ENCODE data around the gene TTYH1.

- TF ChIP-seq, protein P1, sequence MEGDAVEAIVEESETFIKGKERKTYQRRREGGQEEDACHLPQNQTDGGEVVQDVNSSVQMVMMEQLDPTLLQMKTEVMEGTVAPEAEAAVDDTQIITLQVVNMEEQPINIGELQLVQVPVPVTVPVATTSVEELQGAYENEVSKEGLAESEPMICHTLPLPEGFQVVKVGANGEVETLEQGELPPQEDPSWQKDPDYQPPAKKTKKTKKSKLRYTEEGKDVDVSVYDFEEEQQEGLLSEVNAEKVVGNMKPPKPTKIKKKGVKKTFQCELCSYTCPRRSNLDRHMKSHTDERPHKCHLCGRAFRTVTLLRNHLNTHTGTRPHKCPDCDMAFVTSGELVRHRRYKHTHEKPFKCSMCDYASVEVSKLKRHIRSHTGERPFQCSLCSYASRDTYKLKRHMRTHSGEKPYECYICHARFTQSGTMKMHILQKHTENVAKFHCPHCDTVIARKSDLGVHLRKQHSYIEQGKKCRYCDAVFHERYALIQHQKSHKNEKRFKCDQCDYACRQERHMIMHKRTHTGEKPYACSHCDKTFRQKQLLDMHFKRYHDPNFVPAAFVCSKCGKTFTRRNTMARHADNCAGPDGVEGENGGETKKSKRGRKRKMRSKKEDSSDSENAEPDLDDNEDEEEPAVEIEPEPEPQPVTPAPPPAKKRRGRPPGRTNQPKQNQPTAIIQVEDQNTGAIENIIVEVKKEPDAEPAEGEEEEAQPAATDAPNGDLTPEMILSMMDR (IDR thresholded peaks at IDR 0.05), result no peak
- no peak for TF ChIP-seq POLR2A (IDR thresholded peaks at IDR 0.05)
These were observed 36.1 kb downstream of the TTYH1 start for GRCh38 chr19:54451331-54451871.
